SU-DHL-6 (cell line): ENCODE measurements around the gene TAGLN.
A peak's percentile ranks its signal among the peaks of the same experiment; 100 is the strongest.

Source experiments
- H2AFZ ChIP-seq: fragments of 200-600 bp; sonication (generic); 2 replicates; pipeline ENCODE4 v1.6.1; 2014; ENCODE audit warnings: low read depth, mild to moderate bottlenecking, moderate library complexity, mixed read lengths, antibody characterized with exemption, low read length; ENCODE audit not compliant: severe bottlenecking
- H3F3A ChIP-seq: fragments of 200-600 bp; shearing (Covaris generic); 2 replicates; pipeline ENCODE4 v1.6.0; 2016; ENCODE audit warnings: antibody characterized with exemption, mild to moderate bottlenecking; ENCODE audit not compliant: insufficient read depth
- H3K27ac ChIP-seq: fragments of 200-600 bp; sonication (generic); 2 replicates; pipeline ENCODE4 v1.5.1; 2016; ENCODE audit warnings: low read depth, mild to moderate bottlenecking, low read length, moderate library complexity, mixed read lengths
- H3K27me3 ChIP-seq: fragments of 200-600 bp; sonication (generic), shearing (Covaris generic); 2 replicates; pipeline ENCODE4 v1.6.0; 2014; ENCODE audit warnings: mild to moderate bottlenecking, low read length
- H3K36me3 ChIP-seq: fragments of 200-600 bp; sonication (generic); 2 replicates; pipeline ENCODE4 v1.6.1; 2014; ENCODE audit warnings: mild to moderate bottlenecking, low read length, mixed read lengths
- H3K4me2 ChIP-seq: fragments of 300-600, 200-600 bp; shearing (Covaris generic), sonication (generic); 2 replicates; pipeline ENCODE4 v1.6.0; 2014; ENCODE audit warnings: low read length, low read depth, mild to moderate bottlenecking; ENCODE audit not compliant: poor library complexity, severe bottlenecking
- H3K4me3 ChIP-seq: fragments of 200-600 bp; sonication (generic); 2 replicates; pipeline ENCODE4 v1.5.1; 2014; ENCODE audit warnings: antibody characterized with exemption, low read length, mild to moderate bottlenecking, mixed read lengths; ENCODE audit not compliant: insufficient read depth, poor library complexity, severe bottlenecking
- H3K79me2 ChIP-seq: fragments of 200-600 bp; sonication (generic); 2 replicates; pipeline ENCODE4 v1.6.1; 2014; ENCODE audit warnings: mild to moderate bottlenecking, low read length, moderate library complexity; ENCODE audit not compliant: insufficient read depth
- H3K9ac ChIP-seq: fragments of 200-600 bp; sonication (generic); 2 replicates; pipeline ENCODE4 v1.7.0; 2014; ENCODE audit warnings: mild to moderate bottlenecking, low read length
- H3K9me2 ChIP-seq: fragments of 200-600 bp; sonication (generic); replicated peaks from 2 replicates; pipeline ENCODE4 v1.6.1; 2014; ENCODE audit warnings: low read length; ENCODE audit not compliant: insufficient read depth
- H3K9me3 ChIP-seq: fragments of 200-600 bp; sonication (generic); 2 replicates; pipeline ENCODE4 v1.6.1; 2014; ENCODE audit warnings: low read length, mixed read lengths; ENCODE audit not compliant: insufficient read depth
- H4K20me1 ChIP-seq: fragments of 200-600 bp; sonication (generic); 2 replicates; pipeline ENCODE4 v1.6.1; 2014; ENCODE audit warnings: low read depth, mild to moderate bottlenecking, antibody characterized with exemption, low read length, moderate library complexity, mixed read lengths
- EZH2phosphoT487 ChIP-seq: fragments of 200-600 bp; sonication (generic), shearing (Covaris generic); conservative IDR thresholded peaks from 2 replicates; pipeline ENCODE4 v1.6.1; 2018; ENCODE audit warnings: mild to moderate bottlenecking, antibody characterized with exemption, low read length, moderate library complexity, mixed read lengths
- TF ChIP-seq, protein P1 (sequence below): fragments of 200-600 bp; sonication (generic); IDR thresholded peaks from one replicate; pipeline ENCODE4 v1.5.1; 2017; ENCODE audit warnings: antibody characterized with exemption, mild to moderate bottlenecking, low read length, moderate library complexity; ENCODE audit not compliant: insufficient read depth, poor library complexity, severe bottlenecking

TAGLN gene

DNA sequence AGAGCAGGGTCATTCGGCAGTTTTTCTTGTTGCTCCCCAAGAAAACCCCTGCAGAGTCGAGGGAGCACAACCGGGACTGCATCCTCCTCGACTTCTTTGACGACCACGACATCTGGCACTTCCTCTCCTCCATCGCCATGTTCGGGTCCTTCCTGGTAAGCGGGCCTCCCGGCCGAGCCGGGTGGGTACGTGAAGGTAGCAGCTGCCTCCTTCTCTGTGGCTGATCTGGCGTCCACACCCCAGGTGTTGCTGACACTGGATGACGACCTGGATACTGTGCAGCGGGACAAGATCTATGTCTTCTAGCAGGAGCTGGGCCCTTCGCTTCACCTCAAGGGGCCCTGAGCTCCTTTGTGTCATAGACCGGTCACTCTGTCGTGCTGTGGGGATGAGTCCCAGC is 3.4 kb upstream of the TAGLN start:
- Histone ChIP-seq H3K9ac (no peak overlapping the region), H4K20me1 (no peaks in the 10 kb centered on the region), H3K79me2 (no peaks in the 10 kb centered on the region), H3K9me3 (no peaks in the 10 kb centered on the region), H2AFZ (no peak overlapping the region), H3K27me3 (no peaks in the 10 kb centered on the region), H3K27ac (no peak overlapping the region), H3K4me2 (no peak overlapping the region), H3K4me3 (no peak overlapping the region), H3K9me2 (no peaks in the 10 kb centered on the region), H3K36me3 (no peaks in the 10 kb centered on the region), H3F3A (no peaks in the 10 kb centered on the region)
- TF ChIP-seq EZH2phosphoT487, result no peak
- TF ChIP-seq, protein P1, sequence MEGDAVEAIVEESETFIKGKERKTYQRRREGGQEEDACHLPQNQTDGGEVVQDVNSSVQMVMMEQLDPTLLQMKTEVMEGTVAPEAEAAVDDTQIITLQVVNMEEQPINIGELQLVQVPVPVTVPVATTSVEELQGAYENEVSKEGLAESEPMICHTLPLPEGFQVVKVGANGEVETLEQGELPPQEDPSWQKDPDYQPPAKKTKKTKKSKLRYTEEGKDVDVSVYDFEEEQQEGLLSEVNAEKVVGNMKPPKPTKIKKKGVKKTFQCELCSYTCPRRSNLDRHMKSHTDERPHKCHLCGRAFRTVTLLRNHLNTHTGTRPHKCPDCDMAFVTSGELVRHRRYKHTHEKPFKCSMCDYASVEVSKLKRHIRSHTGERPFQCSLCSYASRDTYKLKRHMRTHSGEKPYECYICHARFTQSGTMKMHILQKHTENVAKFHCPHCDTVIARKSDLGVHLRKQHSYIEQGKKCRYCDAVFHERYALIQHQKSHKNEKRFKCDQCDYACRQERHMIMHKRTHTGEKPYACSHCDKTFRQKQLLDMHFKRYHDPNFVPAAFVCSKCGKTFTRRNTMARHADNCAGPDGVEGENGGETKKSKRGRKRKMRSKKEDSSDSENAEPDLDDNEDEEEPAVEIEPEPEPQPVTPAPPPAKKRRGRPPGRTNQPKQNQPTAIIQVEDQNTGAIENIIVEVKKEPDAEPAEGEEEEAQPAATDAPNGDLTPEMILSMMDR, result no peak

DNA sequence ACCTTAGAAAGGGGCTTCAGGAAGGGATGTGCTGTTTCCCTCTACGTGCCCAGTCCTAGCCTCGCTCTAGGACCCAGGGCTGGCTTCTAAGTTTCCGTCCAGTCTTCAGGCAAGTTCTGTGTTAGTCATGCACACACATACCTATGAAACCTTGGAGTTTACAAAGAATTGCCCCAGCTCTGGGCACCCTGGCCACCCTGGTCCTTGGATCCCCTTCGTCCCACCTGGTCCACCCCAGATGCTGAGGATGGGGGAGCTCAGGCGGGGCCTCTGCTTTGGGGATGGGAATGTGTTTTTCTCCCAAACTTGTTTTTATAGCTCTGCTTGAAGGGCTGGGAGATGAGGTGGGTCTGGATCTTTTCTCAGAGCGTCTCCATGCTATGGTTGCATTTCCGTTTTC is 2.2 kb upstream of the TAGLN start:
- no peaks in the 10 kb centered on the region for H3F3A ChIP-seq
- H3K9ac ChIP-seq, result no peak overlapping the region
- no peak overlapping the region for H3K4me2 ChIP-seq
- H4K20me1 ChIP-seq, result no peaks in the 10 kb centered on the region
- no peaks in the 10 kb centered on the region for H3K9me2 ChIP-seq
- no peak overlapping the region for H3K4me3 ChIP-seq
- H3K27me3 ChIP-seq, result no peaks in the 10 kb centered on the region
- TF ChIP-seq, protein P1, result no peak
- TF ChIP-seq EZH2phosphoT487, result no peak
- no peak overlapping the region for H3K27ac ChIP-seq
- no peaks in the 10 kb centered on the region for H3K9me3 ChIP-seq
- no peak overlapping the region for H2AFZ ChIP-seq
- no peaks in the 10 kb centered on the region for H3K79me2 ChIP-seq
- no peaks in the 10 kb centered on the region for H3K36me3 ChIP-seq

DNA sequence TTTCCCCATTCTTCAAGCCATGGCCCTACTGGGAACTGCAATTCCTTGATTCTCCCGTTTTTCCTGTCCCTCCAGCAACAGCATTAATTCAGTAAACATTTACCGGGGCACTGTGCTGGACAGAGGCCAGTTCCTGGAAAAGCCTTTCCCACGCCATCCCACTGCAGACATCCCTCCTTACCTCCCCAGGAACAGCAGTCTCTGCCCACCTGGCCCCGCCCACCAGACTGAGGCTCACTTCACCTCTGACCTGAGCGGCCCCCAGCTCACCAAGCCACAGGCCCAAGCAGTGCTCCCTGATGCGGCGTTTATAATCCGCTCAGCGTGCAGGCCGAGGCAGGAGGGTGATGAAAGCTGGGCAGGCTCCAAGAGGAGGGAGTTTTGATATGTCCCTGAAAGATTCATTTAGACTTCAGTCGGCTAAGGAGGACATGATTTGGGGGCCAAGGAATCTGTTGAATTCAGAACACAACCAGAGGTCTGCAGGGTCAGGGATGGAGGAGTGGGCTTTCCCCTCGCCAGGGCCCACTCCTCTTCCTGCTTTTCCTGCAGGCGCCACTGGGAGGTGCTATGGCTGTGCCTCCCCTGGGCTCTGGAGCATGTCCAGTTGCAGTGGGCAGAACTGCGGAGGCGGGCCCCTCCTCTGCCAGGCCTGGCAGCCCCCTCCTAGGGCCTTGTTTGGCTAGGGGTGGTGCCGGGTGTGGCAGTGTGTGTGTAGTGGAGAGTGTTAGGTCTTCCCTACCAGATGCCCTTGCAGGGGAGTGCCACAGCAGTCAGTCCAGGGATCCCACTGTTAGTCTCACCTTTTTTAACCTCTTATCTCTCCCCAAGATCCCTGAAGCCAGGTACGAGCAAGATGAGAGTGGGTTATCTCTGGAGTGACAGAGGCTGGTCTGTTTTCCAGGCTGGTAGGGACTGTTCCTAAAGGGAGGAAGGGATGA is 1.4 kb upstream of the TAGLN start:
- no peak for TF ChIP-seq EZH2phosphoT487
- TF ChIP-seq, protein P1, result peak; percentile 19
- Histone ChIP-seq H2AFZ (no peak overlapping the region), H3K79me2 (no peaks in the 10 kb centered on the region), H3K27me3 (no peaks in the 10 kb centered on the region), H3K36me3 (no peaks in the 10 kb centered on the region), H3K27ac (no peak overlapping the region), H3K9me2 (no peaks in the 10 kb centered on the region), H3F3A (no peaks in the 10 kb centered on the region), H3K9me3 (no peaks in the 10 kb centered on the region), H3K9ac (no peak overlapping the region), H4K20me1 (no peaks in the 10 kb centered on the region), H3K4me3 (no peak overlapping the region), H3K4me2 (no peak overlapping the region)
